Parathyroid adenoma (tissue), 2 donors: ENCODE data around the gene LRAT.
"Not testable (repeated sequence)": the region's sequence is repeated elsewhere in the genome, so short reads cannot be mapped to it uniquely, and the experiment has no call there.

Experiments used
- H2AFZ ChIP-seq: fragments of 300-600 bp; sonication (generic); one replicate; pipeline ENCODE4 v1.7.0; 2017; ENCODE audit warnings: antibody characterized with exemption, mild to moderate bottlenecking
- H3K27ac ChIP-seq: fragments of 300-600 bp; sonication (generic); one replicate; pipeline ENCODE4 v1.7.0; 2017
- H3K27me3 ChIP-seq: fragments of 300-600 bp; sonication (generic); one replicate; pipeline ENCODE4 v1.7.0; 2017; ENCODE audit warnings: low read length; ENCODE audit not compliant: control insufficient read depth, insufficient read depth
- H3K36me3 ChIP-seq: fragments of 300-600 bp; sonication (generic); one replicate; pipeline ENCODE4 v1.7.0; 2017; ENCODE audit warnings: low read length; ENCODE audit not compliant: control insufficient read depth, insufficient read depth
- H3K4me1 ChIP-seq: fragments of 300-600 bp; sonication (generic); one replicate; pipeline ENCODE4 v1.7.0; 2017; ENCODE audit warnings: control low read depth
- H3K4me2 ChIP-seq: fragments of 300-600 bp; sonication (generic); one replicate; pipeline ENCODE4 v1.7.0; 2017; ENCODE audit warnings: low read length
- H3K4me3 ChIP-seq: fragments of 300-600 bp; sonication (generic); one replicate; pipeline ENCODE4 v1.7.0; 2017; ENCODE audit warnings: low read depth, low read length
- H3K79me2 ChIP-seq: fragments of 300-600 bp; sonication (generic); one replicate; pipeline ENCODE4 v1.7.0; 2017; ENCODE audit warnings: control low read depth
- H3K9ac ChIP-seq: fragments of 300-600 bp; sonication (generic); one replicate; pipeline ENCODE4 v1.7.0; 2017; ENCODE audit warnings: mild to moderate bottlenecking
- H3K9me3 ChIP-seq: fragments of 300-600 bp; sonication (generic); one replicate; pipeline ENCODE4 v1.7.0; 2017; ENCODE audit warnings: low read length; ENCODE audit not compliant: control insufficient read depth
- CTCF ChIP-seq: fragments of 300-600 bp; sonication (generic); IDR thresholded peaks from one replicate; pipeline ENCODE4 v1.7.0; 2017; ENCODE audit warnings: antibody characterized with exemption, mild to moderate bottlenecking
- donor health status: primary hyperparathyroidism.

Gene LRAT

GRCh38 chr4:154714339-154715040 is 29.3 kb upstream of the LRAT start:
- H3K9me3 ChIP-seq: no peaks in the 10 kb centered on the region
- H3K4me2 ChIP-seq: no peak overlapping the region
- no peak overlapping the region for H3K4me3 ChIP-seq
- no peaks in the 10 kb centered on the region for H3K36me3 ChIP-seq
- no peak overlapping the region for H3K27ac ChIP-seq
- no peaks in the 10 kb centered on the region for H3K79me2 ChIP-seq
- no peak overlapping the region for H2AFZ ChIP-seq
- no peak overlapping the region for H3K9ac ChIP-seq
- H3K27me3 ChIP-seq: no peaks in the 10 kb centered on the region
- TF ChIP-seq CTCF: no peak
- H3K4me1 ChIP-seq: no peaks in the 10 kb centered on the region

GRCh38 chr4:154719087-154719486 is 24.7 kb upstream of the LRAT start:
- Histone ChIP-seq H3K9ac (no peak overlapping the region), H3K27me3 (no peaks in the 10 kb centered on the region), H3K4me2 (no peak overlapping the region), H3K79me2 (no peaks in the 10 kb centered on the region), H2AFZ (no peak overlapping the region), H3K4me3 (no peak overlapping the region), H3K36me3 (no peaks in the 10 kb centered on the region), H3K9me3 (no peaks in the 10 kb centered on the region), H3K4me1 (no peaks in the 10 kb centered on the region), H3K27ac (no peak overlapping the region)
- TF ChIP-seq CTCF: no peak

GRCh38 chr4:154720123-154720522 is 23.7 kb upstream of the LRAT start:
- Histone ChIP-seq H2AFZ (no peak overlapping the region), H3K9ac (no peak overlapping the region), H3K27me3 (no peaks in the 10 kb centered on the region), H3K27ac (no peak overlapping the region), H3K4me3 (no peak overlapping the region), H3K9me3 (no peaks in the 10 kb centered on the region), H3K36me3 (no peaks in the 10 kb centered on the region), H3K79me2 (no peaks in the 10 kb centered on the region), H3K4me1 (no peaks in the 10 kb centered on the region), H3K4me2 (no peak overlapping the region)
- no peak for TF ChIP-seq CTCF

- no peak overlapping the region for H3K9ac ChIP-seq
- no peaks in the 10 kb centered on the region for H3K4me1 ChIP-seq
- no peak overlapping the region for H3K27ac ChIP-seq
- no peaks in the 10 kb centered on the region for H3K9me3 ChIP-seq
- no peak for TF ChIP-seq CTCF
- no peaks in the 10 kb centered on the region for H3K79me2 ChIP-seq
- H3K36me3 ChIP-seq: no peaks in the 10 kb centered on the region
- H2AFZ ChIP-seq: no peak overlapping the region
- H3K27me3 ChIP-seq: no peaks in the 10 kb centered on the region
- H3K4me3 ChIP-seq: no peak overlapping the region
- no peak overlapping the region for H3K4me2 ChIP-seq
These were observed 23.1 kb upstream of the LRAT start for GRCh38 chr4:154720618-154721267.

GRCh38 chr4:154722262-154722661 is 21.5 kb upstream of the LRAT start:
- no peaks in the 10 kb centered on the region for H3K36me3 ChIP-seq
- no peak overlapping the region for H3K27ac ChIP-seq
- H2AFZ ChIP-seq: no peak overlapping the region
- no peaks in the 10 kb centered on the region for H3K79me2 ChIP-seq
- no peak for TF ChIP-seq CTCF
- H3K4me3 ChIP-seq: no peak overlapping the region
- no peaks in the 10 kb centered on the region for H3K9me3 ChIP-seq
- H3K9ac ChIP-seq: no peak overlapping the region
- no peaks in the 10 kb centered on the region for H3K4me1 ChIP-seq
- no peak overlapping the region for H3K4me2 ChIP-seq
- H3K27me3 ChIP-seq: no peaks in the 10 kb centered on the region

- not testable (repeated sequence) for H3K4me3 ChIP-seq, H3K9me3 ChIP-seq, H3K36me3 ChIP-seq, H3K9ac ChIP-seq, H3K79me2 ChIP-seq, H3K27me3 ChIP-seq, H2AFZ ChIP-seq, H3K4me1 ChIP-seq, H3K4me2 ChIP-seq, H3K27ac ChIP-seq
These were observed 20.2 kb upstream of the LRAT start for GRCh38 chr4:154723601-154724000.
